GM23248 (cell line): ENCODE measurements around the gene SMARCD2.
"Not testable (repeated sequence)": the region's sequence is repeated elsewhere in the genome, so short reads cannot be mapped to it uniquely, and the experiment has no call there.

Experiments
- EZH2 ChIP-seq: fragments of 200-600 bp; sonication (generic); IDR thresholded peaks from 2 replicates; pipeline ENCODE4 v1.6.1; 2018; ENCODE audit warnings: antibody characterized with exemption, mild to moderate bottlenecking; ENCODE audit not compliant: insufficient read depth, poor library complexity, severe bottlenecking
- EZH2phosphoT487 ChIP-seq: fragments of 200-600 bp; sonication (generic); IDR thresholded peaks from 2 replicates; pipeline ENCODE4 v1.6.1; 2018; ENCODE audit warnings: antibody characterized with exemption, moderate library complexity, mild to moderate bottlenecking, low read depth; ENCODE audit not compliant: insufficient read depth

DNA sequence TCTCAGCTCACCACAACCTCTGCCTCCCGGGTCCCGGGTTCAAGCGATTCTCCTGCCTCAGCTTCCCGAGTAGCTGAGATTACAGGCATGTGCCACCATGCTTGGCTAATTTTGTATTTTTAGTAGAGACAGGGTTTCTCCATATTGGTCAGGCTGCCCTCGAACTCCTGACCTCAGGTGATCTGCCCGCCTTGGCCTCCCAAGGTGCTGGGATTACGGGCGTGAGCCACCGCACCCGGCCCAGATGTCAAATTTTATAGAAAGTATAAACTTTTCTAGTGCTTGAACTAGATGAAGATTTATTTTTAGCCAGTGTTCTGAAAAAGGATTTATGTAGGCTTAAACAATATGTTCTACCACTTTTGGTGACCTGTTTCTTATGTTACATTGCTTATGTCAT, 46.1 kb downstream of the SMARCD2 start:
- TF ChIP-seq EZH2, EZH2phosphoT487: not testable (repeated sequence)
